ENCODE data around the gene SLC23A1.

DNA sequence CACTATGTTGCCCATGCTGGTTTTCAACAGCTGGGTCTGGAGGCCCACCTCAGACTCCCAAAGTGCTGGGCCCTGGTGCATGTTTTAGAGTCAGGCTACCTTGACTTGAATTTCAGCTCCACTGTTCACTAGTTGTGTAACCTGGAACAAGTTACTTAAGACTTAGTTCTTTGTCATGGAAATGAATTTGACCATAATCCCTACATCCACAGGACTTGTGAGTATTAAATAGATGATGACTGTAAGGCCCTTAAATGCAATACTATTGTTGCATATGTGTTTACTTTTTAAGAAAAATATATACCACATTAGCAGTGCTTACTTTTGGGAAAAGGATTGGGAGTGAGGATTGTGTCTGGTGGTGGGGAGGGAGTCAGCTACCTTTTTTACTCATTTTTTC lies 25.0 kb downstream of the SLC23A1 start:
- TF ChIP-seq, protein P1, sequence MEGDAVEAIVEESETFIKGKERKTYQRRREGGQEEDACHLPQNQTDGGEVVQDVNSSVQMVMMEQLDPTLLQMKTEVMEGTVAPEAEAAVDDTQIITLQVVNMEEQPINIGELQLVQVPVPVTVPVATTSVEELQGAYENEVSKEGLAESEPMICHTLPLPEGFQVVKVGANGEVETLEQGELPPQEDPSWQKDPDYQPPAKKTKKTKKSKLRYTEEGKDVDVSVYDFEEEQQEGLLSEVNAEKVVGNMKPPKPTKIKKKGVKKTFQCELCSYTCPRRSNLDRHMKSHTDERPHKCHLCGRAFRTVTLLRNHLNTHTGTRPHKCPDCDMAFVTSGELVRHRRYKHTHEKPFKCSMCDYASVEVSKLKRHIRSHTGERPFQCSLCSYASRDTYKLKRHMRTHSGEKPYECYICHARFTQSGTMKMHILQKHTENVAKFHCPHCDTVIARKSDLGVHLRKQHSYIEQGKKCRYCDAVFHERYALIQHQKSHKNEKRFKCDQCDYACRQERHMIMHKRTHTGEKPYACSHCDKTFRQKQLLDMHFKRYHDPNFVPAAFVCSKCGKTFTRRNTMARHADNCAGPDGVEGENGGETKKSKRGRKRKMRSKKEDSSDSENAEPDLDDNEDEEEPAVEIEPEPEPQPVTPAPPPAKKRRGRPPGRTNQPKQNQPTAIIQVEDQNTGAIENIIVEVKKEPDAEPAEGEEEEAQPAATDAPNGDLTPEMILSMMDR (IDR thresholded peaks at IDR 0.05), result no peak
- TF ChIP-seq POLR2A (IDR thresholded peaks at IDR 0.05), result no peak

Measured in testis (tissue), 2 donors.